Astrocyte (in vitro differentiated cells and primary cell): ENCODE measurements around the gene PDE9A.

Experiments used
- CTCF ChIP-seq: IDR thresholded peaks from 2 replicates; pipeline ENCODE4 v1.5.1; 2011; ENCODE audit warnings: low read depth, mild to moderate bottlenecking, inconsistent platforms, low read length, moderate library complexity; ENCODE audit not compliant: insufficient read depth
- EZH2 ChIP-seq: IDR thresholded peaks from 2 replicates; pipeline ENCODE4 v1.6.1; 2012; ENCODE audit warnings: mild to moderate bottlenecking, low read length, inconsistent platforms; ENCODE audit not compliant: insufficient read depth

- TF ChIP-seq CTCF (no peak), EZH2 (no peak)
Observed at GRCh38 chr21:42739061-42739931, 85.9 kb downstream of the PDE9A start.
